ENCODE data around the gene ADAM23. TPM values are rescaled to one million over a fixed set of nuclear protein-coding genes. Genes with fewer than 3 reads are reported as not detected.

Gene ADAM23
- total RNA-seq, 4 donors from 2014 or later: 0.24 to 1.8 (median 0.52) TPM

DNA sequence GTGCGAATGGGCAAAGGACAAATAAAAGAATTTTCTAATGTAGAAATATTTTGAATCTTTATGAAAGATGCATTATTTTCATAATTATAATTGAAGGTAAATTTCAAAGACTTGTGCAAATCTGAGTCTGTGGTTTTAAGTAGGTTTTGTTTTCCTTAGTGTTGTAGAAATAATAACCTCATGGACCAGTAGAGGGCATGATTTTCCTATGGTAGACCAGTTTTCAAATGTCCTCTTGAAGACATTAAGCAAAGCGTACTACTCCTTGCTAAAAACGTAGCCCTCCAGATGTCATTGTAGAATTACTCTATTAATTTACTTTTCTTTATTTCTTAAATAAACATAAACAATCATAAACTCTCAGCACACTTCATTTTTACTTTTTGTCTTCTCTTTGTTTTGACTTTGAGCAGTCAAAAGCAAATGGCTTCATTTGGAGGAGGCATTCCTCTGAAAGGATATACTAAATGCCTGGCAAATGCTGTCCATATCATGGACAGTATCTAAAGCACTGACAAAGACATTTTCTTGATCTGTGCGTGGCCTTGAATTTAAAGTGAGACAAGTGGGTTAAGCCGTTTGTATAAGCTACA lies 113.1 kb downstream of the ADAM23 start:
- no peak for TF ChIP-seq POLR2AphosphoS5 (IDR thresholded peaks at IDR 0.05)
- TF ChIP-seq, protein P1, sequence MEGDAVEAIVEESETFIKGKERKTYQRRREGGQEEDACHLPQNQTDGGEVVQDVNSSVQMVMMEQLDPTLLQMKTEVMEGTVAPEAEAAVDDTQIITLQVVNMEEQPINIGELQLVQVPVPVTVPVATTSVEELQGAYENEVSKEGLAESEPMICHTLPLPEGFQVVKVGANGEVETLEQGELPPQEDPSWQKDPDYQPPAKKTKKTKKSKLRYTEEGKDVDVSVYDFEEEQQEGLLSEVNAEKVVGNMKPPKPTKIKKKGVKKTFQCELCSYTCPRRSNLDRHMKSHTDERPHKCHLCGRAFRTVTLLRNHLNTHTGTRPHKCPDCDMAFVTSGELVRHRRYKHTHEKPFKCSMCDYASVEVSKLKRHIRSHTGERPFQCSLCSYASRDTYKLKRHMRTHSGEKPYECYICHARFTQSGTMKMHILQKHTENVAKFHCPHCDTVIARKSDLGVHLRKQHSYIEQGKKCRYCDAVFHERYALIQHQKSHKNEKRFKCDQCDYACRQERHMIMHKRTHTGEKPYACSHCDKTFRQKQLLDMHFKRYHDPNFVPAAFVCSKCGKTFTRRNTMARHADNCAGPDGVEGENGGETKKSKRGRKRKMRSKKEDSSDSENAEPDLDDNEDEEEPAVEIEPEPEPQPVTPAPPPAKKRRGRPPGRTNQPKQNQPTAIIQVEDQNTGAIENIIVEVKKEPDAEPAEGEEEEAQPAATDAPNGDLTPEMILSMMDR (IDR thresholded peaks at IDR 0.05): peak in 1 of 2 donors; percentile 34
- 53% methylated on average over 5 of the region's 5 CpGs for WGBS
- Histone ChIP-seq H3K27me3 (no peaks in the 10 kb centered on the region), H3K4me1 (peaks cover 8% of the 10 kb centered on the region), H3K27ac (no peak overlapping the region), H3K9me3 (no peaks in the 10 kb centered on the region), H3K4me3 (no peak overlapping the region), H3K36me3 (no peaks in the 10 kb centered on the region)
- no peak for DNase-seq (ENCODE audit: low spot score in 2 of 2)

DNA sequence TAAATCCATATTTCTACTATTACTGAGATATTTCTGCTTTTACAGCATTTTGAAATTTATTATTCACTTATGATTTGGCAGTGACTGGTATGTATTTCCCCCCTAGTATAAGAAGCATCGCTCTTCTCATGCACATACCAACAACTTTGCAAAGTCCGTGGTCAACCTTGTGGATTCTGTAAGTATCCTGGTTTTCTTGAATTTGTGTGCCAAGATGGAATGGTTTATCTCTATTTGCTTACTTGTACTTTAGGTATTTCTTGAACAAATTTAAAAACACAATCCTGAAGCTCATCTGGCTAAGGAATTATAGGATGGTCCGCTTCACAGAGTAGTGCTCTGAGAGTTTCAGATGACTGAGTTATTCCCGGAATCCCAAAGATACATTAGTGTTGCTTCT lies 114.0 kb downstream of the ADAM23 start:
- 94% methylated on average over 4 of the region's 4 CpGs for WGBS

DNA sequence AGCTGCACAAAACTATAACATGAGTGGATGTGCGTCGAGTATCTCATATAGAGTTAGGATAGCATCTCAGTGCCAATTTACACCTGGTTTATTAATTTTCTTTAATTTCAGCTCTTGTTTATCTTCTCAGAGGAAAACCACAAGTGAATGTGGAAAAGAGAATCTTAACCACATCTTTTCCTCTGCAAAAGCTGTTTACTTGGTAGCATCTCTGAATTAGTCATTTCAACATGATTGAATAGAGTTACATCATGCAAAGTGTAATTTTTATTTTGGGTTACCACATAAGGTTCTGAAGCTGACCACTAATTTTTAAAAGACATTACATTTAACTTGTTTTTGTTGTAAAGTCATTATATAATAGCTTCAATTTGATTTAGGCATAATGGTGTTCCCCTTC lies 115.2 kb downstream of the ADAM23 start:
- Histone ChIP-seq H3K4me1 (peaks cover 8% of the 10 kb centered on the region), H3K9me3 (no peaks in the 10 kb centered on the region), H3K27ac (no peak overlapping the region), H3K36me3 (no peaks in the 10 kb centered on the region), H3K4me3 (no peak overlapping the region), H3K27me3 (no peaks in the 10 kb centered on the region)
- TF ChIP-seq, protein P1 (IDR thresholded peaks at IDR 0.05): no peak
- TF ChIP-seq POLR2A (IDR thresholded peaks at IDR 0.05): no peak
- TF ChIP-seq EP300 (IDR thresholded peaks at IDR 0.05): no peak
- TF ChIP-seq POLR2AphosphoS5 (IDR thresholded peaks at IDR 0.05): no peak
- DNase-seq (ENCODE audit: low spot score in 2 of 2): no peak
- WGBS: 87% methylated on average over 2 of the region's 2 CpGs

More for the DNA sequence above, 114.0 kb downstream of the ADAM23 start:
- H3K4me3 ChIP-seq: no peak overlapping the region
- no peaks in the 10 kb centered on the region for H3K36me3 ChIP-seq
- H3K9me3 ChIP-seq: no peaks in the 10 kb centered on the region
- TF ChIP-seq EP300 (IDR thresholded peaks at IDR 0.05) (no peak), POLR2AphosphoS5 (IDR thresholded peaks at IDR 0.05) (no peak), POLR2A (IDR thresholded peaks at IDR 0.05) (no peak)
- TF ChIP-seq, protein P1 (IDR thresholded peaks at IDR 0.05): no peak
- peaks cover 8% of the 10 kb centered on the region for H3K4me1 ChIP-seq
- no peaks in the 10 kb centered on the region for H3K27me3 ChIP-seq
- H3K27ac ChIP-seq: no peak overlapping the region
- no peak for DNase-seq (ENCODE audit: low spot score in 2 of 2)

DNA sequence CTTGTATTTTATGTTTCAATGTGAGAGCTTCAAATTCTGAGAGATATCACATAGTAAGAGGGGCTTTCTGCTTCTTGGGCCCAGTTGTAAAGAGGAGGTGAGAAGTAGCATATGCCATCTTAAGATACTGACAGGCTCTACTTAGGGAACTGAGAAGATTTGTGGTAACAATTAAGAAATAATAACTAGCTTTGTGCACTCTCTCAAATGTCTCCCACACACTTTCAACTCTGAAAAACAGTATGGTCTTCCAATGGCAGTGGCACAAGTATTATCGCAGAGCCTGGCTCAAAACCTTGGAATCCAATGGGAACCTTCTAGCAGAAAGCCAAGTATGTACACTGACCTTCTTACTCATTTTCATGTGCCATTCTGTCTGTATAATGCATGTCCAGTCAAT lies 118.6 kb downstream of the ADAM23 start:
- WGBS: 87% methylated on average over 1 of the region's 1 CpG
- Histone ChIP-seq H3K4me3 (no peak overlapping the region), H3K9me3 (no peaks in the 10 kb centered on the region), H3K4me1 (peaks cover 8% of the 10 kb centered on the region), H3K27me3 (no peaks in the 10 kb centered on the region), H3K27ac (no peak overlapping the region), H3K36me3 (no peaks in the 10 kb centered on the region)
- DNase-seq (ENCODE audit: low spot score in 2 of 2): no peak
- TF ChIP-seq POLR2AphosphoS5 (IDR thresholded peaks at IDR 0.05) (no peak), POLR2A (IDR thresholded peaks at IDR 0.05) (no peak), EP300 (IDR thresholded peaks at IDR 0.05) (no peak)
- TF ChIP-seq, protein P1 (IDR thresholded peaks at IDR 0.05): no peak

DNA sequence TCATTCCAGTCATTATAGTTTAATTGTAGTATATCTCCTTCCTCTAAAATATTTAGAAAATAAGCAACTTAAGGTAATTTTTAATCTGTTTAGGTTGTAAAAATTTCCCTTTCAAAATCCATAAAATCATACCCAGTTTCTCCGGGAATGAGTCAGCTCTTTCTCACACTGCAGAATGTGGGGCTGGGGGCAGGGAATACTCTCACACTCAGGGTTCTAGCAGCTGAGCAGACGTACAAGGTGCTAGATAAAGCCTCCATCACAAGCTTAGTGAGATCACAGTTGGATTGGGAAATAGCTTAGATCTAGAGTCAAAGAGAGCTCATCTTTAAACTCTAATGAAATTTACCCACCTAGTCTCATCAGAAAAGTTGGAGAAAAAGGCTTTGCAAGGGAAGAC lies 119.0 kb downstream of the ADAM23 start:
- H3K4me1 ChIP-seq: peaks cover 8% of the 10 kb centered on the region
- 94% methylated on average over 2 of the region's 2 CpGs for WGBS
- no peaks in the 10 kb centered on the region for H3K9me3 ChIP-seq
- no peak for TF ChIP-seq POLR2A (IDR thresholded peaks at IDR 0.05)
- TF ChIP-seq POLR2AphosphoS5 (IDR thresholded peaks at IDR 0.05): no peak
- TF ChIP-seq, protein P1 (IDR thresholded peaks at IDR 0.05): no peak
- no peak for TF ChIP-seq EP300 (IDR thresholded peaks at IDR 0.05)
- no peaks in the 10 kb centered on the region for H3K27me3 ChIP-seq
- H3K36me3 ChIP-seq: no peaks in the 10 kb centered on the region
- no peak for DNase-seq (ENCODE audit: low spot score in 2 of 2)
- H3K4me3 ChIP-seq: no peak overlapping the region
- H3K27ac ChIP-seq: no peak overlapping the region
